ENCODE measurements around the gene AR. TPM values are rescaled to one million over a fixed set of nuclear protein-coding genes. Genes with fewer than 3 reads are reported as not detected.
"Not testable (repeated sequence)": the region's sequence is repeated elsewhere in the genome, so short reads cannot be mapped to it uniquely, and the experiment has no call there.

AR gene
- total and polyA plus RNA-seq, 4 donors: 0.43 to 5.3 (median 2.8) TPM

- Histone ChIP-seq H3K36me3 (ENCODE audit: control insufficient read depth in 4 of 4, insufficient read depth in 4 of 4, low read length in 4 of 4) (no peaks in the 10 kb centered on the region), H3K4me1 (ENCODE audit: control insufficient read depth in 5 of 5, insufficient read depth in 5 of 5, low read length in 5 of 5) (no peaks in the 10 kb centered on the region), H3K9me3 (ENCODE audit: control insufficient read depth in 4 of 4, insufficient read depth in 3 of 4, low read length in 3 of 4) (peaks cover 0 to 2% (median 0%) of the 10 kb centered on the region in 4 donors), H3K27me3 (ENCODE audit: control insufficient read depth in 3 of 3, insufficient read depth in 3 of 3, low read length in 2 of 3) (no peaks in the 10 kb centered on the region), H3K9ac (ENCODE audit: insufficient read depth in 1 of 2, low read length in 2 of 2) (no peak overlapping the region), H3K27ac (ENCODE audit: low read depth in 1 of 2, low read length in 1 of 2) (no peak overlapping the region), H3K4me3 (no peak overlapping the region)
- no peak for TF ChIP-seq CTCF (IDR thresholded peaks at IDR 0.05; ENCODE audit: control extremely low read depth, extremely low read depth)
- DNase-seq (no peak), ATAC-seq (ENCODE audit: insufficient read depth, low FRiP score) (no peak)
- WGBS, 2 donors: 64 to 89% methylated on average over 6 of the region's 6 CpGs
These were observed 107.8 kb downstream of the AR start for GRCh38 chrX:67651437-67652142.

- no peaks in the 10 kb centered on the region for H3K4me1 ChIP-seq (ENCODE audit: control insufficient read depth in 5 of 5, insufficient read depth in 5 of 5, low read length in 5 of 5)
- peaks cover 0 to 2% (median 0%) of the 10 kb centered on the region in 4 donors for H3K9me3 ChIP-seq (ENCODE audit: control insufficient read depth in 4 of 4, insufficient read depth in 3 of 4, low read length in 3 of 4)
- no peak for DNase-seq
- no peaks in the 10 kb centered on the region for H3K27me3 ChIP-seq (ENCODE audit: control insufficient read depth in 3 of 3, insufficient read depth in 3 of 3, low read length in 2 of 3)
- no peak for ATAC-seq (ENCODE audit: insufficient read depth, low FRiP score)
- H3K36me3 ChIP-seq (ENCODE audit: control insufficient read depth in 4 of 4, insufficient read depth in 4 of 4, low read length in 4 of 4): no peaks in the 10 kb centered on the region
- TF ChIP-seq CTCF (IDR thresholded peaks at IDR 0.05; ENCODE audit: control extremely low read depth, extremely low read depth): no peak
- no peak overlapping the region for H3K27ac ChIP-seq (ENCODE audit: low read depth in 1 of 2, low read length in 1 of 2)
- no peak overlapping the region for H3K4me3 ChIP-seq
- H3K9ac ChIP-seq (ENCODE audit: insufficient read depth in 1 of 2, low read length in 2 of 2): no peak overlapping the region
These were observed 108.7 kb downstream of the AR start for GRCh38 chrX:67652543-67652942.

- ATAC-seq (ENCODE audit: insufficient read depth, low FRiP score): no peak
- no peak overlapping the region for H3K27ac ChIP-seq (ENCODE audit: low read depth in 1 of 2, low read length in 1 of 2)
- H3K9me3 ChIP-seq (ENCODE audit: control insufficient read depth in 4 of 4, insufficient read depth in 3 of 4, low read length in 3 of 4): peaks cover 0 to 2% (median 0%) of the 10 kb centered on the region in 4 donors
- no peak for TF ChIP-seq CTCF (IDR thresholded peaks at IDR 0.05; ENCODE audit: control extremely low read depth, extremely low read depth)
- no peaks in the 10 kb centered on the region for H3K4me1 ChIP-seq (ENCODE audit: control insufficient read depth in 5 of 5, insufficient read depth in 5 of 5, low read length in 5 of 5)
- H3K27me3 ChIP-seq (ENCODE audit: control insufficient read depth in 3 of 3, insufficient read depth in 3 of 3, low read length in 2 of 3): no peaks in the 10 kb centered on the region
- no peak overlapping the region for H3K4me3 ChIP-seq
- H3K36me3 ChIP-seq (ENCODE audit: control insufficient read depth in 4 of 4, insufficient read depth in 4 of 4, low read length in 4 of 4): no peaks in the 10 kb centered on the region
- H3K9ac ChIP-seq (ENCODE audit: insufficient read depth in 1 of 2, low read length in 2 of 2): no peak overlapping the region
- DNase-seq: no peak
- WGBS, 2 donors: 47 to 80% methylated on average over 1 of the region's 1 CpG
These were observed 110.5 kb downstream of the AR start for GRCh38 chrX:67654301-67654700.

- Histone ChIP-seq H3K27ac (ENCODE audit: low read depth in 1 of 2, low read length in 1 of 2) (no peak overlapping the region), H3K36me3 (ENCODE audit: control insufficient read depth in 4 of 4, insufficient read depth in 4 of 4, low read length in 4 of 4) (no peaks in the 10 kb centered on the region), H3K27me3 (ENCODE audit: control insufficient read depth in 3 of 3, insufficient read depth in 3 of 3, low read length in 2 of 3) (no peaks in the 10 kb centered on the region), H3K4me1 (ENCODE audit: control insufficient read depth in 5 of 5, insufficient read depth in 5 of 5, low read length in 5 of 5) (no peaks in the 10 kb centered on the region), H3K9me3 (ENCODE audit: control insufficient read depth in 4 of 4, insufficient read depth in 3 of 4, low read length in 3 of 4) (peaks cover 0 to 5% (median 0%) of the 10 kb centered on the region in 4 donors), H3K9ac (ENCODE audit: insufficient read depth in 1 of 2, low read length in 2 of 2) (no peak overlapping the region), H3K4me3 (no peak overlapping the region)
- no peak for TF ChIP-seq CTCF (IDR thresholded peaks at IDR 0.05; ENCODE audit: control extremely low read depth, extremely low read depth)
- DNase-seq: no peak
- 80 to 100% methylated on average over 1 of the region's 1 CpG for WGBS, 2 donors
- no peak for ATAC-seq (ENCODE audit: insufficient read depth, low FRiP score)
These were observed 121.8 kb downstream of the AR start for GRCh38 chrX:67665583-67665982.

- H3K9ac ChIP-seq (ENCODE audit: insufficient read depth in 1 of 2, low read length in 2 of 2); H3K9me3 ChIP-seq (ENCODE audit: control insufficient read depth in 4 of 4, insufficient read depth in 3 of 4, low read length in 3 of 4): not testable (repeated sequence)
These were observed 126.9 kb downstream of the AR start for GRCh38 chrX:67670717-67671116.

More at GRCh38 chrX:67670717-67671116, 126.9 kb downstream of the AR start:
- H3K27ac ChIP-seq (ENCODE audit: low read depth in 1 of 2, low read length in 1 of 2); H3K4me3 ChIP-seq; H3K27me3 ChIP-seq (ENCODE audit: control insufficient read depth in 3 of 3, insufficient read depth in 3 of 3, low read length in 2 of 3); H3K36me3 ChIP-seq (ENCODE audit: control insufficient read depth in 4 of 4, insufficient read depth in 4 of 4, low read length in 4 of 4); DNase-seq; H3K4me1 ChIP-seq (ENCODE audit: control insufficient read depth in 5 of 5, insufficient read depth in 5 of 5, low read length in 5 of 5); ATAC-seq (ENCODE audit: insufficient read depth, low FRiP score): not testable (repeated sequence)
- WGBS, 2 donors: 63 to 88% methylated on average over 2 of the region's 2 CpGs

Measured in lung (tissue), 12 donors.